Stimulated activated CD8-positive, alpha-beta memory T cell treated with anti-CD3 and anti-CD28 coated beads, Interleukin-7, amount 100 ng/mL, for 4 hours (primary cell): ENCODE measurements around the gene ZNF860.
"Not testable (repeated sequence)": the region's sequence is repeated elsewhere in the genome, so short reads cannot be mapped to it uniquely, and the experiment has no call there.

Experiments used
- DNase-seq, 2 donors: peaks; one replicate each; pipeline ENCODE4 v3.0.0-alpha.2; 2020; ENCODE audit warnings: low read depth in 2 of 2

The ZNF860 gene

GRCh38 chr3:31996195-31996594 lies 14.6 kb downstream of the ZNF860 start:
- DNase-seq: no peak

GRCh38 chr3:31997500-31997899 lies 15.9 kb downstream of the ZNF860 start:
- DNase-seq: no peak

GRCh38 chr3:31999907-32000439 lies 18.4 kb downstream of the ZNF860 start:
- DNase-seq: no peak

GRCh38 chr3:32000877-32001276 lies 19.3 kb downstream of the ZNF860 start:
- no peak for DNase-seq

- no peak for DNase-seq
Measured at GRCh38 chr3:32002561-32003368, 21.2 kb downstream of the ZNF860 start.

GRCh38 chr3:32003380-32003779 lies 21.8 kb downstream of the ZNF860 start:
- no peak for DNase-seq

- DNase-seq: no peak
Measured at GRCh38 chr3:32004113-32004765, 22.7 kb downstream of the ZNF860 start.

- no peak for DNase-seq
Measured at GRCh38 chr3:32009101-32009500, 27.6 kb downstream of the ZNF860 start.

- no peak for DNase-seq
Measured at GRCh38 chr3:32009957-32010356, 28.4 kb downstream of the ZNF860 start.

- not testable (repeated sequence) for DNase-seq
Measured at GRCh38 chr3:32010699-32011098, 29.1 kb downstream of the ZNF860 start.

GRCh38 chr3:32015638-32016037 lies 34.1 kb downstream of the ZNF860 start:
- DNase-seq: not testable (repeated sequence)

- DNase-seq: no peak
Measured at GRCh38 chr3:32017286-32017685, 35.7 kb downstream of the ZNF860 start.

- no peak for DNase-seq
Measured at GRCh38 chr3:32018757-32019564, 37.4 kb downstream of the ZNF860 start.

- DNase-seq: no peak
Measured at GRCh38 chr3:32021155-32021554, 39.6 kb downstream of the ZNF860 start.

GRCh38 chr3:32021748-32022147 lies 40.2 kb downstream of the ZNF860 start:
- DNase-seq: no peak

GRCh38 chr3:32022947-32023346 lies 41.4 kb downstream of the ZNF860 start:
- DNase-seq: no peak

GRCh38 chr3:32026593-32026992 lies 45.0 kb downstream of the ZNF860 start:
- no peak for DNase-seq

GRCh38 chr3:32037932-32038267 lies 56.4 kb downstream of the ZNF860 start:
- DNase-seq: no peak

- DNase-seq: no peak
Measured at GRCh38 chr3:32041316-32041715, 59.8 kb downstream of the ZNF860 start.
